ENCODE results near the gene KLHL21.

Gene KLHL21

GRCh38 chr1:6588128-6588892 lies 14.4 kb downstream of the KLHL21 start:
- DNase-seq (ENCODE audit: low spot score) = no peak

GRCh38 chr1:6587261-6588005 lies 15.2 kb downstream of the KLHL21 start:
- TF ChIP-seq CTCF (IDR thresholded peaks at IDR 0.05; ENCODE audit: extremely low read depth, missing control alignments) = no peak
- no peak for DNase-seq (ENCODE audit: low spot score)

More at GRCh38 chr1:6588128-6588892, 14.4 kb downstream of the KLHL21 start:
- TF ChIP-seq CTCF (IDR thresholded peaks at IDR 0.05; ENCODE audit: extremely low read depth, missing control alignments) = no peak

- TF ChIP-seq CTCF (IDR thresholded peaks at IDR 0.05; ENCODE audit: extremely low read depth, missing control alignments) = no peak
Observed at GRCh38 chr1:6586404-6586816, 16.3 kb downstream of the KLHL21 start.

GRCh38 chr1:6585841-6586240 lies 16.8 kb downstream of the KLHL21 start:
- DNase-seq (ENCODE audit: low spot score) = no peak
- TF ChIP-seq CTCF (IDR thresholded peaks at IDR 0.05; ENCODE audit: extremely low read depth, missing control alignments) = no peak

More at GRCh38 chr1:6586404-6586816, 16.3 kb downstream of the KLHL21 start:
- no peak for DNase-seq (ENCODE audit: low spot score)

- no peak for TF ChIP-seq CTCF (IDR thresholded peaks at IDR 0.05; ENCODE audit: extremely low read depth, missing control alignments)
- no peak for DNase-seq (ENCODE audit: low spot score)
Observed at GRCh38 chr1:6585081-6585722, 17.5 kb downstream of the KLHL21 start.

- TF ChIP-seq CTCF (IDR thresholded peaks at IDR 0.05; ENCODE audit: extremely low read depth, missing control alignments) = no peak
- no peak for DNase-seq (ENCODE audit: low spot score)
Observed at GRCh38 chr1:6584126-6585080, 18.3 kb downstream of the KLHL21 start.

All from GM20000 (cell line).